Liver (tissue), 9 donors: ENCODE results near the gene CTXND1. TPM values are rescaled to one million over a fixed set of nuclear protein-coding genes. Genes with fewer than 3 reads are reported as not detected.

Experiments used
- DNase-seq: peaks from one replicate; pipeline ENCODE4 v3.0.0-alpha.2; 2017; ENCODE audit warnings: low spot score
- H3K27ac ChIP-seq, 2 donors: one replicate each; pipeline ENCODE4 v1.7.0; 2013; ENCODE audit warnings: inconsistent platforms in 2 of 2, low read length in 2 of 2, control low read depth in 1 of 2, low read depth in 1 of 2, mild to moderate bottlenecking in 1 of 2
- H3K27me3 ChIP-seq, 4 donors: one replicate each; pipeline versions ENCODE4 v1.6.1 to v1.7.0; 2013; ENCODE audit warnings: low read length in 3 of 4, inconsistent platforms in 1 of 4, mild to moderate bottlenecking in 1 of 4, moderate library complexity in 1 of 4; ENCODE audit not compliant: control insufficient read depth in 4 of 4, insufficient read depth in 4 of 4
- H3K36me3 ChIP-seq, 4 donors: one replicate each; pipeline versions ENCODE4 v1.6.1 to v1.7.0; 2013; ENCODE audit warnings: low read length in 3 of 4, mild to moderate bottlenecking in 3 of 4, low read depth in 1 of 4, moderate library complexity in 1 of 4; ENCODE audit not compliant: control insufficient read depth in 4 of 4, insufficient read depth in 3 of 4
- H3K4me1 ChIP-seq, 4 donors: one replicate each; pipeline versions ENCODE4 v1.6.1 to v1.7.0; 2013; ENCODE audit warnings: low read length in 3 of 4, mild to moderate bottlenecking in 3 of 4, moderate library complexity in 1 of 4; ENCODE audit not compliant: control insufficient read depth in 4 of 4, insufficient read depth in 4 of 4
- H3K4me3 ChIP-seq, 3 donors: one replicate each; pipeline versions ENCODE4 v1.6.1 to v1.7.0; 2013; ENCODE audit warnings: low read length in 3 of 3, control low read depth in 1 of 3, low read depth in 1 of 3, mild to moderate bottlenecking in 1 of 3
- H3K9ac ChIP-seq, 2 donors: one replicate each; pipeline ENCODE4 v1.7.0; 2013; ENCODE audit warnings: low read length in 2 of 2, mild to moderate bottlenecking in 2 of 2, moderate library complexity in 2 of 2, control low read depth in 1 of 2, low read depth in 1 of 2
- H3K9me3 ChIP-seq, 4 donors: one replicate each; pipeline versions ENCODE4 v1.6.1 to v1.7.0; 2013; ENCODE audit warnings: low read length in 3 of 4; ENCODE audit not compliant: control insufficient read depth in 4 of 4
- ATF3 ChIP-seq: IDR thresholded peaks from 2 replicates; pipeline ENCODE4 v1.6.1; 2016; ENCODE audit warnings: antibody characterized with exemption
- CTCF ChIP-seq: fragments of 150-350 bp; IDR thresholded peaks from 2 replicates; pipeline ENCODE4 v1.5.1; 2017; ENCODE audit warnings: improper control_type of control experiment, low read depth, low read length; ENCODE audit not compliant: missing input control
- EGR1 ChIP-seq, 2 donors: IDR thresholded peaks; 2 replicates each; pipeline ENCODE4 v1.6.1; 2016 to 2018; ENCODE audit warnings: antibody characterized with exemption in 2 of 2, low read depth in 2 of 2
- FOXA1 ChIP-seq: IDR thresholded peaks from 2 replicates; pipeline ENCODE4 v1.6.1; 2016; ENCODE audit warnings: antibody characterized with exemption
- FOXA2 ChIP-seq: IDR thresholded peaks from 2 replicates; pipeline ENCODE4 v1.6.1; 2016; ENCODE audit warnings: antibody characterized with exemption
- GABPA ChIP-seq, 2 donors: IDR thresholded peaks in 1 of 2; conservative IDR thresholded peaks in 1 of 2; 2 replicates each; pipeline ENCODE4 v1.6.1; 2016; ENCODE audit warnings: antibody characterized with exemption in 2 of 2, mild to moderate bottlenecking in 1 of 2, moderate library complexity in 1 of 2
- HNF4A ChIP-seq, 2 donors: conservative IDR thresholded peaks; 2 replicates each; pipeline ENCODE4 v1.6.1; 2016; ENCODE audit warnings: antibody characterized with exemption in 2 of 2, mild to moderate bottlenecking in 2 of 2
- HNF4G ChIP-seq: IDR thresholded peaks from 2 replicates; pipeline ENCODE4 v1.6.1; 2016; ENCODE audit warnings: antibody characterized with exemption
- JUND ChIP-seq, 2 donors: IDR thresholded peaks; 2 replicates each; pipeline ENCODE4 v1.6.1; 2016; ENCODE audit warnings: antibody characterized with exemption in 2 of 2
- MAX ChIP-seq: IDR thresholded peaks from 2 replicates; pipeline ENCODE4 v1.6.1; 2016; ENCODE audit warnings: antibody characterized with exemption
- NR2F2 ChIP-seq: IDR thresholded peaks from 2 replicates; pipeline ENCODE4 v1.6.1; 2016; ENCODE audit warnings: antibody characterized with exemption
- RAD21 ChIP-seq, 2 donors: IDR thresholded peaks; 2 replicates each; pipeline ENCODE4 v1.6.1; 2016; ENCODE audit warnings: antibody characterized with exemption in 2 of 2, mild to moderate bottlenecking in 2 of 2
- RXRA ChIP-seq, 2 donors: IDR thresholded peaks; 2 replicates each; pipeline ENCODE4 v1.6.1; 2017 to 2018; ENCODE audit warnings: antibody characterized with exemption in 2 of 2, mild to moderate bottlenecking in 1 of 2
- SP1 ChIP-seq: IDR thresholded peaks from 2 replicates; pipeline ENCODE4 v1.6.1; 2018; ENCODE audit warnings: antibody characterized with exemption, mild to moderate bottlenecking
- TAF1 ChIP-seq: conservative IDR thresholded peaks from 2 replicates; pipeline ENCODE4 v1.6.1; 2016; ENCODE audit warnings: antibody characterized with exemption, mild to moderate bottlenecking
- YY1 ChIP-seq: IDR thresholded peaks from 2 replicates; pipeline ENCODE4 v1.6.1; 2016; ENCODE audit warnings: antibody characterized with exemption, mild to moderate bottlenecking
- ZBTB33 ChIP-seq: IDR thresholded peaks from 2 replicates; pipeline ENCODE4 v1.6.1; 2016; ENCODE audit warnings: antibody characterized with exemption
- WGBS: extraction: QIAGEN DNeasy Blood & Tissue Kit; methylation state at CpG from one replicate; pipeline ENCODE4 v1.1.7; 2013; 5-methylcytosine and 5-hydroxymethylcytosine counted together
- polyA plus RNA-seq, 2 donors: library from polyadenylated mRNA; stranded (reverse) in 1 of 2; unstranded in 1 of 2; fragments of 200-250 nt in 1 of 2; fragments of >200 nt in 1 of 2; fragmentation: Nextera tagmentation in 1 of 2; extraction: Ambion mirVana in 1 of 2; gene quantifications; one replicate each; pipeline versions ENCODE4 v1.2.1 to v1.2.3, GENCODE V29; 2013 to 2015
- total RNA-seq, 2 donors: library from RNA; depleted of rRNA; stranded (reverse); fragments of >200 nt; gene quantifications; one replicate each; pipeline ENCODE4 v1.2.3, GENCODE V29; 2014
- TF ChIP-seq, protein P1 (sequence below): IDR thresholded peaks from 2 replicates; pipeline ENCODE4 v1.6.1; 2016; ENCODE audit warnings: antibody characterized with exemption, mild to moderate bottlenecking
- donor health status: healthy.
- donor health status: healthy.
- donor health status: healthy.
- donor health status: healthy.
- donor health status: healthy.

Gene CTXND1
- total and polyA plus RNA-seq, 4 donors = 2.9 to 4.1 (median 3.1) TPM

- H3K36me3 ChIP-seq = peaks cover 0 to 11% (median 3%) of the 10 kb centered on the region in 4 donors
- no peaks in the 10 kb centered on the region for H3K27me3 ChIP-seq
- TF ChIP-seq GABPA (IDR thresholded peaks at IDR 0.05 in 1 of 2, conservative IDR thresholded peaks at IDR 0.05 in 1 of 2) = no peak
- no peak for TF ChIP-seq ZBTB33
- no peak for TF ChIP-seq YY1
- no peak for TF ChIP-seq NR2F2
- TF ChIP-seq JUND (IDR thresholded peaks at IDR 0.05) = no peak
- TF ChIP-seq, protein P1, sequence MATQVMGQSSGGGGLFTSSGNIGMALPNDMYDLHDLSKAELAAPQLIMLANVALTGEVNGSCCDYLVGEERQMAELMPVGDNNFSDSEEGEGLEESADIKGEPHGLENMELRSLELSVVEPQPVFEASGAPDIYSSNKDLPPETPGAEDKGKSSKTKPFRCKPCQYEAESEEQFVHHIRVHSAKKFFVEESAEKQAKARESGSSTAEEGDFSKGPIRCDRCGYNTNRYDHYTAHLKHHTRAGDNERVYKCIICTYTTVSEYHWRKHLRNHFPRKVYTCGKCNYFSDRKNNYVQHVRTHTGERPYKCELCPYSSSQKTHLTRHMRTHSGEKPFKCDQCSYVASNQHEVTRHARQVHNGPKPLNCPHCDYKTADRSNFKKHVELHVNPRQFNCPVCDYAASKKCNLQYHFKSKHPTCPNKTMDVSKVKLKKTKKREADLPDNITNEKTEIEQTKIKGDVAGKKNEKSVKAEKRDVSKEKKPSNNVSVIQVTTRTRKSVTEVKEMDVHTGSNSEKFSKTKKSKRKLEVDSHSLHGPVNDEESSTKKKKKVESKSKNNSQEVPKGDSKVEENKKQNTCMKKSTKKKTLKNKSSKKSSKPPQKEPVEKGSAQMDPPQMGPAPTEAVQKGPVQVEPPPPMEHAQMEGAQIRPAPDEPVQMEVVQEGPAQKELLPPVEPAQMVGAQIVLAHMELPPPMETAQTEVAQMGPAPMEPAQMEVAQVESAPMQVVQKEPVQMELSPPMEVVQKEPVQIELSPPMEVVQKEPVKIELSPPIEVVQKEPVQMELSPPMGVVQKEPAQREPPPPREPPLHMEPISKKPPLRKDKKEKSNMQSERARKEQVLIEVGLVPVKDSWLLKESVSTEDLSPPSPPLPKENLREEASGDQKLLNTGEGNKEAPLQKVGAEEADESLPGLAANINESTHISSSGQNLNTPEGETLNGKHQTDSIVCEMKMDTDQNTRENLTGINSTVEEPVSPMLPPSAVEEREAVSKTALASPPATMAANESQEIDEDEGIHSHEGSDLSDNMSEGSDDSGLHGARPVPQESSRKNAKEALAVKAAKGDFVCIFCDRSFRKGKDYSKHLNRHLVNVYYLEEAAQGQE = no peak
- no peak for TF ChIP-seq TAF1
- no peak for TF ChIP-seq CTCF
- TF ChIP-seq RAD21 (IDR thresholded peaks at IDR 0.05) = no peak
- TF ChIP-seq SP1 = no peak
- no peak for TF ChIP-seq HNF4G
- TF ChIP-seq EGR1 (IDR thresholded peaks at IDR 0.05; ENCODE audit: low read depth in 2 of 2) = no peak
- no peak for TF ChIP-seq MAX
- no peak for TF ChIP-seq HNF4A (conservative IDR thresholded peaks at IDR 0.05)
- TF ChIP-seq FOXA2 = no peak
- no peak for TF ChIP-seq ATF3
- TF ChIP-seq FOXA1 = no peak
- no peak for TF ChIP-seq RXRA (IDR thresholded peaks at IDR 0.05)
- WGBS = 93% methylated on average over 5 of the region's 5 CpGs
- no peaks in the 10 kb centered on the region for H3K9me3 ChIP-seq
- H3K4me1 ChIP-seq = peaks cover 21 to 51% (median 39%) of the 10 kb centered on the region in 4 donors
- no peak overlapping the region for H3K4me3 ChIP-seq
- no peak for DNase-seq
- no peak overlapping the region for H3K9ac ChIP-seq
- no peak overlapping the region for H3K27ac ChIP-seq
Measured at GRCh38 chr15:80168421-80168820, 83.6 kb downstream of the CTXND1 start.
